Measurements from ENCODE around the gene FLCN. TPM values are rescaled to one million over a fixed set of nuclear protein-coding genes. Genes with fewer than 3 reads are reported as not detected.

The FLCN gene
- total and polyA plus RNA-seq, 10 of the 15 experiments (the other 5 are each of a cell fraction or from before 2014, with no cell fraction given) = 1.1 to 24.7 (median 10.4) TPM

DNA sequence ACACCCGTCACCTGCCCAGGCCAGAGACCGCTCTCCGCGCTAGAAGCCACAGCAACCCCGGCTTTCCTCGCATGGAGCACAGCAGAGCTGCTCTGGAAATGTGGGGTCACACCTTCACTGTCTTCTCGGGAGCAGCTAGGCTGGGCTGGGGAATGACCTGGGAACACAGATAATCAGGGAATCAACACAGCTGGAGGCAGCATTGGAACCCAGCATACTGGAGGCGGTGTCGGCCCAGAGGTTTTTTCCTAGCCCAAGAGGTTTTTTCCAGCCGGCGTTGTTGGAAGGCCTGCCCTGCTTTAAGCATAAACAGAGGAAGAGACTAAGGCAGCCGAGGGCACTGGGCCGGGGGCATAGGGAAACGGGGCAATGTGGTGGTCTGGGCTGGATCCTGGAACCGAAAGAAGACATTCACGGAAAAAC is 30.0 kb downstream of the FLCN start:
- peaks cover 2 to 7% of the 10 kb centered on the region in 2 experiments for H3K36me3 ChIP-seq (ENCODE audit: control insufficient read depth in 2 of 2, insufficient read depth in 2 of 2, low read length in 1 of 2)
- SMC1A ChIA-PET (ENCODE audit: uncharacterized antibody, unreplicated experiment) = interaction anchor here (0.7 to 0.9 kb wide), 2 partner anchors 12 to 106 kb away, joined by 3 to 4 read pairs; no protein-coding TSS in a partner anchor

More for the DNA sequence above, 30.0 kb downstream of the FLCN start:
- ATAC-seq = no peak
- Histone ChIP-seq H3K4me1 (ENCODE audit: control insufficient read depth, insufficient read depth, low read length) (peaks cover 9% of the 10 kb centered on the region; the same call in 1 of the 2 replicates), H3K27ac (ENCODE audit: control insufficient read depth, insufficient read depth) (no peak overlapping the region), H3K4me3 (no peak overlapping the region), H4K20me1 (ENCODE audit: control insufficient read depth, insufficient read depth) (no peaks in the 10 kb centered on the region), H3K9ac (ENCODE audit: control insufficient read depth, insufficient read depth, low read length) (no peak overlapping the region), H3K9me3 (replicated peaks; ENCODE audit: control insufficient read depth, insufficient read depth, low read length) (no peaks in the 10 kb centered on the region), H3K4me2 (ENCODE audit: control insufficient read depth, insufficient read depth) (no peak overlapping the region), H2AFZ (ENCODE audit: control insufficient read depth, low read depth, low read length) (peak overlapping the region; percentile 49), H3K27me3 (replicated peaks in 1 of 2; ENCODE audit: control insufficient read depth in 2 of 2, insufficient read depth in 2 of 2, low read length in 1 of 2) (no peaks in the 10 kb centered on the region), H3K79me2 (ENCODE audit: control insufficient read depth, insufficient read depth, low read length) (peaks cover 32% of the 10 kb centered on the region)
- WGBS (ENCODE audit: insufficient coverage, insufficient replicate concordance, low lambda C conversion rate, missing lambda C conversion rate) = 96% methylated on average over 16 of the region's 16 CpGs
- BruUV-seq (replicated peaks) = no TSS peak
- ChIA-PET RAD21 (ENCODE audit: unreplicated experiment) (interaction anchor here (0.8 kb wide), 1 partner anchor 33 kb away, joined by 3 read pairs; no protein-coding TSS in a partner anchor), POLR2A (interaction anchor here (1.0 kb wide), 1 partner anchor 26 kb away, joined by 3 read pairs; no protein-coding TSS in a partner anchor), CTCF (interaction anchor here (0.6 to 1.0 kb wide), 3 partner anchors 65 to 162 kb away, joined by 3 read pairs; no protein-coding TSS in a partner anchor)
- intact Hi-C loops (cut with micrococcal nuclease; ENCODE audit: unreplicated experiment) = loop anchor here (1.0 to 10.0 kb wide), 3 partner anchors 30 to 202 kb away; partner anchors contain the start of genes FLCN and NT5M
- in situ Hi-C loops (cut with MboI) = no loop called here
- no peak for FAIRE-seq
- TF ChIP-seq ZNF217 (IDR thresholded peaks at IDR 0.05) (no peak), PAX8 (IDR thresholded peaks at IDR 0.05) (no peak), GABPA (IDR thresholded peaks at IDR 0.05; ENCODE audit: low read depth) (no peak), MTA2 (IDR thresholded peaks at IDR 0.05; ENCODE audit: low read depth) (no peak), SPI1 (IDR thresholded peaks at IDR 0.05; ENCODE audit: borderline replicate concordance, insufficient read depth, low read depth, low read length) (no peak), IKZF2 (IDR thresholded peaks at IDR 0.05) (peak; percentile 2 to 27; a peak in 1 of 4 replicates), TARDBP (IDR thresholded peaks at IDR 0.05; ENCODE audit: borderline replicate concordance) (no peak), KDM1A (IDR thresholded peaks at IDR 0.05; ENCODE audit: borderline replicate concordance) (no peak), RELA (IDR thresholded peaks at IDR 0.05; ENCODE audit: borderline replicate concordance, partially characterized antibody) (no peak), RFX5 (IDR thresholded peaks at IDR 0.05; ENCODE audit: low read depth, low read length) (no peak), EGR1 (IDR thresholded peaks at IDR 0.05; ENCODE audit: borderline replicate concordance in 1 of 2, low read depth in 2 of 2, low read length in 2 of 2) (no peak)
- TF ChIP-seq, protein P1, sequence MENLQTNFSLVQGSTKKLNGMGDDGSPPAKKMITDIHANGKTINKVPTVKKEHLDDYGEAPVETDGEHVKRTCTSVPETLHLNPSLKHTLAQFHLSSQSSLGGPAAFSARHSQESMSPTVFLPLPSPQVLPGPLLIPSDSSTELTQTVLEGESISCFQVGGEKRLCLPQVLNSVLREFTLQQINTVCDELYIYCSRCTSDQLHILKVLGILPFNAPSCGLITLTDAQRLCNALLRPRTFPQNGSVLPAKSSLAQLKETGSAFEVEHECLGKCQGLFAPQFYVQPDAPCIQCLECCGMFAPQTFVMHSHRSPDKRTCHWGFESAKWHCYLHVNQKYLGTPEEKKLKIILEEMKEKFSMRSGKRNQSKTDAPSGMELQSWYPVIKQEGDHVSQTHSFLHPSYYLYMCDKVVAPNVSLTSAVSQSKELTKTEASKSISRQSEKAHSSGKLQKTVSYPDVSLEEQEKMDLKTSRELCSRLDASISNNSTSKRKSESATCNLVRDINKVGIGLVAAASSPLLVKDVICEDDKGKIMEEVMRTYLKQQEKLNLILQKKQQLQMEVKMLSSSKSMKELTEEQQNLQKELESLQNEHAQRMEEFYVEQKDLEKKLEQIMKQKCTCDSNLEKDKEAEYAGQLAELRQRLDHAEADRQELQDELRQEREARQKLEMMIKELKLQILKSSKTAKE (IDR thresholded peaks at IDR 0.05; ENCODE audit: low read depth, poor library complexity, severe bottlenecking) = no peak
- TF ChIP-seq, protein P2, sequence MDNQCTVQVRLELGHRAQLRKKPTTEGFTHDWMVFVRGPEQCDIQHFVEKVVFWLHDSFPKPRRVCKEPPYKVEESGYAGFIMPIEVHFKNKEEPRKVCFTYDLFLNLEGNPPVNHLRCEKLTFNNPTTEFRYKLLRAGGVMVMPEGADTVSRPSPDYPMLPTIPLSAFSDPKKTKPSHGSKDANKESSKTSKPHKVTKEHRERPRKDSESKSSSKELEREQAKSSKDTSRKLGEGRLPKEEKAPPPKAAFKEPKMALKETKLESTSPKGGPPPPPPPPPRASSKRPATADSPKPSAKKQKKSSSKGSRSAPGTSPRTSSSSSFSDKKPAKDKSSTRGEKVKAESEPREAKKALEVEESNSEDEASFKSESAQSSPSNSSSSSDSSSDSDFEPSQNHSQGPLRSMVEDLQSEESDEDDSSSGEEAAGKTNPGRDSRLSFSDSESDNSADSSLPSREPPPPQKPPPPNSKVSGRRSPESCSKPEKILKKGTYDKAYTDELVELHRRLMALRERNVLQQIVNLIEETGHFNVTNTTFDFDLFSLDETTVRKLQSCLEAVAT (IDR thresholded peaks at IDR 0.05) = 0 out of 2 replicates have a peak, but pooled peaks have one; percentile 17
- DNase-seq (ENCODE audit: low read depth, low spot score) = no peak
